H1 (cell line): Measurements from ENCODE around the gene CACFD1. TPM values are rescaled to one million over a fixed set of nuclear protein-coding genes. Genes with fewer than 3 reads are reported as not detected.

Source experiments
- CTCF ChIA-PET: fragments of 300-600 bp; sonication (Branson Sonifier 250); formaldehyde crosslinking; loops from one replicate; lab custom pipeline; 2021; ENCODE audit not compliant: partially characterized antibody; lab: Charles Lee
- POLR2A ChIA-PET: fragments of 300-600 bp; sonication (Branson Sonifier 250); formaldehyde crosslinking; loops from one replicate; lab custom pipeline; 2021; ENCODE audit warnings: inconsistent platforms; ENCODE audit not compliant: partially characterized antibody; lab: Charles Lee
- DNase-seq, 2 experiments: peaks; one replicate each; pipeline versions ENCODE4 v3.0.0 to v3.0.0-alpha.2; 2010 to 2022; ENCODE audit warnings: low spot score in 2 of 2, low read depth in 1 of 2, mixed read lengths in 1 of 2
- FAIRE-seq: peaks from 2 replicates; lab custom pipeline; 2011; peaks lifted over from hg19 to GRCh38; lab: Jason Lieb, UNC
- H2AFZ ChIP-seq: 2 replicates; pipeline ENCODE4 v1.8.1; 2012; ENCODE audit warnings: low read length, inconsistent platforms
- H2AK5ac ChIP-seq: 2 replicates; pipeline ENCODE4 v1.6.1; 2013; ENCODE audit warnings: low read depth, low read length
- H2BK120ac ChIP-seq: replicated peaks from 2 replicates; pipeline ENCODE3; 2013; ENCODE audit warnings: low read depth, low read length, inconsistent platforms
- H2BK12ac ChIP-seq: 2 replicates; pipeline ENCODE4 v1.6.1; 2013; ENCODE audit warnings: low read depth, low read length
- H2BK15ac ChIP-seq: 2 replicates; pipeline ENCODE4 v1.6.1; 2013; ENCODE audit warnings: low read length
- H2BK20ac ChIP-seq: 2 replicates; pipeline ENCODE4 v1.6.1; 2013; ENCODE audit warnings: low read length
- H2BK5ac ChIP-seq: 2 replicates; pipeline ENCODE4 v1.6.1; 2013; ENCODE audit warnings: low read depth, low read length
- H3K14ac ChIP-seq: 2 replicates; pipeline ENCODE4 v1.6.1; 2013; ENCODE audit warnings: inconsistent platforms; ENCODE audit not compliant: insufficient read length
- H3K18ac ChIP-seq: 2 replicates; pipeline ENCODE4 v1.6.1; 2013; ENCODE audit warnings: low read length; ENCODE audit errors: extremely low read depth
- H3K23ac ChIP-seq: 2 replicates; pipeline ENCODE4 v1.6.1; 2013; ENCODE audit warnings: inconsistent platforms; ENCODE audit not compliant: insufficient read length
- H3K23me2 ChIP-seq: 2 replicates; pipeline ENCODE4 v1.6.1; 2013; ENCODE audit warnings: low read depth, low read length
- H3K27ac ChIP-seq: 2 replicates; pipeline ENCODE4 v1.6.1; 2011; ENCODE audit warnings: low read depth, low read length, inconsistent platforms
- H3K27me3 ChIP-seq, 4 experiments: replicated peaks in 1 of 4; 1 replicate in 1 of 4; 2 replicates in 3 of 4; pipeline versions ENCODE4 v1.6.1 to v1.8.1; 2011 to 2013; ENCODE audit warnings: low read length in 3 of 4, mild to moderate bottlenecking in 3 of 4, inconsistent platforms in 2 of 4, mixed read lengths in 2 of 4, moderate library complexity in 1 of 4; ENCODE audit not compliant: control insufficient read depth in 3 of 4, insufficient read depth in 3 of 4; ENCODE audit errors: extremely low read depth in 1 of 4
- H3K36me3 ChIP-seq, 4 experiments: 2 replicates each; pipeline versions ENCODE4 v1.6.1 to v1.8.1; 2011 to 2013; ENCODE audit warnings: mild to moderate bottlenecking in 4 of 4, low read length in 3 of 4, moderate library complexity in 2 of 4, control low read depth in 1 of 4, inconsistent platforms in 1 of 4; ENCODE audit not compliant: insufficient read depth in 4 of 4, control insufficient read depth in 2 of 4
- H3K4ac ChIP-seq: replicated peaks from 2 replicates; pipeline ENCODE3; 2013; ENCODE audit warnings: low read length, low read depth, mixed read lengths, inconsistent platforms; ENCODE audit not compliant: insufficient read length
- H3K4me1 ChIP-seq, 4 experiments: replicated peaks in 1 of 4; 1 replicate in 1 of 4; 2 replicates in 3 of 4; pipeline versions ENCODE4 v1.6.1 to v1.8.1; 2011 to 2013; ENCODE audit warnings: low read length in 3 of 4, inconsistent platforms in 2 of 4, mixed read lengths in 1 of 4; ENCODE audit not compliant: insufficient read depth in 4 of 4, control insufficient read depth in 3 of 4
- H3K4me2 ChIP-seq, 2 experiments: 2 replicates each; pipeline versions ENCODE4 v1.6.1 to v1.8.1; 2011 to 2013; ENCODE audit warnings: low read depth in 2 of 2, low read length in 2 of 2, control low read depth in 1 of 2, inconsistent platforms in 1 of 2, mild to moderate bottlenecking in 1 of 2; ENCODE audit not compliant: insufficient read depth in 1 of 2
- H3K4me3 ChIP-seq, 4 experiments: fragments of 200-600, 300-600 bp in 1 of 4; sonication (generic), shearing (Covaris generic), sonication (Bioruptor Twin) in 1 of 4; 2 replicates each; pipeline versions ENCODE4 v1.5.1 to v1.8.1; 2011 to 2016; ENCODE audit warnings: low read length in 4 of 4, low read depth in 3 of 4, control low read depth in 2 of 4, inconsistent platforms in 2 of 4, mild to moderate bottlenecking in 2 of 4, mixed read lengths in 1 of 4, moderate library complexity in 1 of 4; ENCODE audit not compliant: insufficient read depth in 2 of 4; ENCODE audit errors: extremely low read depth in 1 of 4
- H3K56ac ChIP-seq: replicated peaks from 2 replicates; pipeline ENCODE3; 2013; ENCODE audit warnings: low read depth, mild to moderate bottlenecking, mixed read lengths, low read length, inconsistent platforms; ENCODE audit not compliant: insufficient read length
- H3K79me1 ChIP-seq: 2 replicates; pipeline ENCODE4 v1.6.1; 2013; ENCODE audit warnings: low read depth, low read length, control low read depth
- H3K79me2 ChIP-seq, 2 experiments: 2 replicates each; pipeline versions ENCODE4 v1.6.1 to v1.8.1; 2012 to 2013; ENCODE audit warnings: low read length in 2 of 2, mild to moderate bottlenecking in 2 of 2, inconsistent platforms in 1 of 2; ENCODE audit not compliant: insufficient read depth in 2 of 2, control insufficient read depth in 1 of 2
- H3K9ac ChIP-seq, 4 experiments: replicated peaks in 1 of 4; 1 replicate in 1 of 4; 2 replicates in 3 of 4; pipeline versions ENCODE4 v1.6.1 to v1.8.1; 2011 to 2013; ENCODE audit warnings: low read depth in 3 of 4, low read length in 3 of 4, control low read depth in 2 of 4, mild to moderate bottlenecking in 2 of 4, moderate library complexity in 2 of 4, inconsistent platforms in 1 of 4; ENCODE audit errors: extremely low read depth in 1 of 4
- H3K9me3 ChIP-seq, 2 experiments: 2 replicates each; pipeline versions ENCODE4 v1.6.1 to v1.8.1; 2012 to 2013; ENCODE audit warnings: mild to moderate bottlenecking in 2 of 2, moderate library complexity in 2 of 2, control low read depth in 1 of 2, inconsistent platforms in 1 of 2, low read depth in 1 of 2, low read length in 1 of 2, mixed read lengths in 1 of 2; ENCODE audit not compliant: insufficient read depth in 2 of 2
- H4K20me1 ChIP-seq, 2 experiments: replicated peaks in 1 of 2; 2 replicates each; pipeline versions ENCODE3 to v1.8.1; 2011 to 2013; ENCODE audit warnings: inconsistent platforms in 2 of 2, low read length in 2 of 2, mild to moderate bottlenecking in 1 of 2; ENCODE audit not compliant: insufficient read depth in 2 of 2, control insufficient read depth in 1 of 2
- H4K5ac ChIP-seq: 2 replicates; pipeline ENCODE4 v1.6.1; 2013; ENCODE audit warnings: low read length, low read depth, mixed read lengths, inconsistent platforms; ENCODE audit not compliant: insufficient read length
- H4K8ac ChIP-seq: 2 replicates; pipeline ENCODE4 v1.8.0; 2013; ENCODE audit warnings: mild to moderate bottlenecking, moderate library complexity, low read length, inconsistent platforms; ENCODE audit not compliant: insufficient read depth; ENCODE audit errors: extremely low read depth
- H4K91ac ChIP-seq: replicated peaks from 2 replicates; pipeline ENCODE3; 2013; ENCODE audit warnings: low read length, mixed read lengths, inconsistent platforms; ENCODE audit not compliant: insufficient read length
- ATF2 ChIP-seq: IDR thresholded peaks from 2 replicates; pipeline ENCODE4 v1.6.1; 2012; ENCODE audit warnings: low read length, inconsistent platforms
- CHD2 ChIP-seq: IDR thresholded peaks from 2 replicates; pipeline ENCODE4 v1.6.1; 2012; ENCODE audit warnings: low read length, improper control_type of control experiment
- EP300 ChIP-seq, 2 experiments: IDR thresholded peaks; 1 replicate in 1 of 2; 2 replicates in 1 of 2; pipeline ENCODE4 v1.6.1; 2011 to 2012; ENCODE audit warnings: low read depth in 2 of 2, low read length in 2 of 2, mild to moderate bottlenecking in 2 of 2, borderline replicate concordance in 1 of 2, inconsistent platforms in 1 of 2, moderate library complexity in 1 of 2
- GTF2F1 ChIP-seq: IDR thresholded peaks from 2 replicates; pipeline ENCODE4 v1.6.1; 2012; ENCODE audit warnings: low read depth, low read length, improper control_type of control experiment, borderline replicate concordance
- KDM5A ChIP-seq: fragments of 200-600 bp; IDR thresholded peaks from 2 replicates; pipeline ENCODE4 v1.7.1; 2012; ENCODE audit warnings: mild to moderate bottlenecking, low read length, inconsistent platforms, mixed read lengths
- MAFK ChIP-seq: IDR thresholded peaks from 2 replicates; pipeline ENCODE4 v1.6.1; 2012; ENCODE audit warnings: low read depth, mild to moderate bottlenecking, improper control_type of control experiment, low read length
- NANOG ChIP-seq: IDR thresholded peaks from 2 replicates; pipeline ENCODE4 v1.6.1; 2011; ENCODE audit warnings: low read length, low read depth, mild to moderate bottlenecking, inconsistent platforms; ENCODE audit not compliant: insufficient read depth, poor library complexity, severe bottlenecking
- POU5F1 ChIP-seq: IDR thresholded peaks from 2 replicates; pipeline ENCODE4 v1.6.1; 2011; ENCODE audit warnings: low read depth, mild to moderate bottlenecking, low read length, moderate library complexity
- RFX5 ChIP-seq: IDR thresholded peaks from 2 replicates; pipeline ENCODE4 v1.6.1; 2011; ENCODE audit warnings: low read depth, low read length, improper control_type of control experiment, borderline replicate concordance
- RNF2 ChIP-seq: fragments of 200-900, 300-1000 bp; sonication (generic); IDR thresholded peaks from 2 replicates; pipeline ENCODE4 v1.7.1; 2016; ENCODE audit warnings: borderline replicate concordance, low read depth, mild to moderate bottlenecking, antibody characterized with exemption, low read length; ENCODE audit not compliant: poor library complexity, severe bottlenecking; ENCODE audit errors: missing control alignments
- TEAD4 ChIP-seq: IDR thresholded peaks from 2 replicates; pipeline ENCODE4 v1.6.1; 2012; ENCODE audit warnings: low read depth, low read length, inconsistent platforms, mixed read lengths
- WGBS, 2 experiments: shearing (Covaris generic) in 1 of 2; methylation state at CpG; one replicate each; pipeline versions ENCODE4 v1.1.6 to v1.1.7; 2013 to 2015; ENCODE audit warnings: low lambda C conversion rate in 2 of 2, mixed read lengths in 2 of 2, inconsistent platforms in 1 of 2, low coverage in 1 of 2, missing lambda C conversion rate in 1 of 2; ENCODE audit not compliant: insufficient replicate concordance in 2 of 2, insufficient coverage in 1 of 2, insufficient read length in 1 of 2; ENCODE audit errors: extremely low coverage in 1 of 2, missing lambda C conversion rate in 1 of 2; 5-methylcytosine and 5-hydroxymethylcytosine counted together
- polyA plus RNA-seq, 7 experiments: library from polyadenylated mRNA; depleted of rRNA in 3 of 7; stranded (reverse) in 5 of 7; unstranded in 2 of 7; fragments of >200 nt in 5 of 7; fragments of 200-250 nt in 2 of 7; gene quantifications; 1 replicate in 5 of 7; 2 replicates in 1 of 7; 4 replicates in 1 of 7; pipeline versions ENCODE4 v1.2.1 to v1.2.3, GENCODE V29; 2011 to 2013; ENCODE audit warnings: missing spikeins in 2 of 7, mixed read lengths in 2 of 7
- total RNA-seq: library from RNA; stranded (reverse); fragmentation: NEBNext Ultra II Directional; extraction: Animal tissue kit (Norgen Biotek cat#: 25700); gene quantifications from 2 replicates; pipeline ENCODE4 v1.2.1, GENCODE V29; 2021

Gene CACFD1
- total and polyA plus RNA-seq, 2 of the 8 experiments (the other 6 are each of a cell fraction or from before 2014, with no cell fraction given), result 13.4 to 15.5 TPM

GRCh38 chr9:133488686-133489252 lies 29.0 kb downstream of the CACFD1 start:
- H2BK12ac ChIP-seq, result peak overlapping the region; percentile 60; the same call in 1 of the 2 replicates
- H3K79me1 ChIP-seq, result no peaks in the 10 kb centered on the region
- FAIRE-seq (no peak), DNase-seq (no peak)
- no peak overlapping the region for H4K91ac ChIP-seq
- H3K79me2 ChIP-seq, result no peaks in the 10 kb centered on the region
- no peak overlapping the region for H3K23ac ChIP-seq
- H3K4me2 ChIP-seq, result no peak overlapping the region
- no peak overlapping the region for H2AFZ ChIP-seq
- peaks cover 2% of the 10 kb centered on the region in 2 experiments for H4K20me1 ChIP-seq
- H3K4me1 ChIP-seq, result no peaks in the 10 kb centered on the region; a peak in 2 of 7 replicates
- no peak overlapping the region for H2BK15ac ChIP-seq
- H2BK20ac ChIP-seq, result no peak overlapping the region
- H3K4ac ChIP-seq, result no peak overlapping the region
- peak overlapping the region; percentile 28; the same call in 1 of the 2 replicates for H4K8ac ChIP-seq
- no peak overlapping the region for H3K4me3 ChIP-seq
- no peak overlapping the region for H4K5ac ChIP-seq
- H2BK120ac ChIP-seq, result no peak overlapping the region
- no peak overlapping the region for H3K56ac ChIP-seq
- no peak overlapping the region for H2AK5ac ChIP-seq
- no peak overlapping the region for H3K9ac ChIP-seq
- H3K36me3 ChIP-seq, result no peaks in the 10 kb centered on the region
- H3K23me2 ChIP-seq, result no peaks in the 10 kb centered on the region; the same call in 1 of the 2 replicates
- WGBS, 2 experiments, result 98% methylated on average over 16 of the region's 18 CpGs; no CpG with 5 or more reads in 1 of the 2 experiments
- no peaks in the 10 kb centered on the region for H3K27me3 ChIP-seq
- no peak overlapping the region for H2BK5ac ChIP-seq
- no peak overlapping the region for H3K14ac ChIP-seq
- ChIA-PET CTCF (interaction anchor here (0.7 to 1.7 kb wide), 6 partner anchors 10 to 241 kb away, joined by 3 to 5 read pairs (median 3); no protein-coding TSS in a partner anchor), POLR2A (interaction anchor here (2.7 kb wide), 1 partner anchor 141 kb away, joined by 12 read pairs; the partner anchor contains the start of genes MED22 and RPL7A)
- no peaks in the 10 kb centered on the region for H3K9me3 ChIP-seq
- no peak overlapping the region for H3K18ac ChIP-seq
- H3K27ac ChIP-seq, result no peak overlapping the region
- TF ChIP-seq CHD2 (no peak), TEAD4 (no peak), KDM5A (no peak), GTF2F1 (no peak), MAFK (no peak), RNF2 (no peak), NANOG (no peak), ATF2 (no peak), RFX5 (no peak), POU5F1 (no peak), EP300 (IDR thresholded peaks at IDR 0.05; ENCODE audit: borderline replicate concordance in 1 of 2, low read depth in 2 of 2, low read length in 2 of 2) (no peak)
